ENCODE measurements around the gene IL27RA.
"Not testable (repeated sequence)": the region's sequence is repeated elsewhere in the genome, so short reads cannot be mapped to it uniquely, and the experiment has no call there.

The IL27RA gene

GRCh38 chr19:14035706-14036105, 4.1 kb downstream of the IL27RA start:
- H3K36me3 Mint-ChIP-seq (ENCODE audit: low read depth), result peaks cover 28% of the 10 kb centered on the region
- H3K9me3 Mint-ChIP-seq, result no peaks in the 10 kb centered on the region
- no peaks in the 10 kb centered on the region for H3K27me3 Mint-ChIP-seq
- no peak overlapping the region for H3K27ac Mint-ChIP-seq
- no peak overlapping the region for H3K4me3 Mint-ChIP-seq
- H3K4me1 Mint-ChIP-seq (ENCODE audit: low read depth), result peaks cover 22% of the 10 kb centered on the region

GRCh38 chr19:14039181-14039580, 7.6 kb downstream of the IL27RA start:
- Mint-ChIP-seq H3K36me3 (ENCODE audit: low read depth) (peaks cover 33% of the 10 kb centered on the region), H3K4me1 (ENCODE audit: low read depth) (peaks cover 14% of the 10 kb centered on the region), H3K9me3 (no peaks in the 10 kb centered on the region), H3K27ac (no peak overlapping the region), H3K27me3 (no peaks in the 10 kb centered on the region), H3K4me3 (no peak overlapping the region)

GRCh38 chr19:14042659-14043608, 11.4 kb downstream of the IL27RA start:
- Mint-ChIP-seq H3K36me3 (ENCODE audit: low read depth) (peaks cover 41% of the 10 kb centered on the region), H3K4me1 (ENCODE audit: low read depth) (peaks cover 10% of the 10 kb centered on the region), H3K27ac (peak overlapping the region; percentile 58)
- not testable (repeated sequence) for H3K4me3 Mint-ChIP-seq, H3K27me3 Mint-ChIP-seq, H3K9me3 Mint-ChIP-seq

GRCh38 chr19:14047866-14048265, 16.3 kb downstream of the IL27RA start:
- H3K27ac Mint-ChIP-seq; H3K9me3 Mint-ChIP-seq; H3K4me1 Mint-ChIP-seq (ENCODE audit: low read depth); H3K27me3 Mint-ChIP-seq; H3K4me3 Mint-ChIP-seq: not testable (repeated sequence)
- H3K36me3 Mint-ChIP-seq (ENCODE audit: low read depth), result peaks cover 65% of the 10 kb centered on the region

- Mint-ChIP-seq H3K27me3 (no peaks in the 10 kb centered on the region), H3K27ac (peak overlapping the region; percentile 40), H3K4me1 (ENCODE audit: low read depth) (peaks cover 7% of the 10 kb centered on the region), H3K36me3 (ENCODE audit: low read depth) (peaks cover 66% of the 10 kb centered on the region), H3K4me3 (no peak overlapping the region), H3K9me3 (no peaks in the 10 kb centered on the region)
Measured at GRCh38 chr19:14048443-14049153, 17.0 kb downstream of the IL27RA start.

- Mint-ChIP-seq H3K27ac (no peak overlapping the region), H3K27me3 (peaks cover 3% of the 10 kb centered on the region), H3K4me1 (ENCODE audit: low read depth) (peaks cover 7% of the 10 kb centered on the region), H3K9me3 (no peaks in the 10 kb centered on the region), H3K36me3 (ENCODE audit: low read depth) (peaks cover 60% of the 10 kb centered on the region), H3K4me3 (no peak overlapping the region)
Measured at GRCh38 chr19:14050512-14050911, 18.9 kb downstream of the IL27RA start.

- H3K27ac Mint-ChIP-seq, H3K4me3 Mint-ChIP-seq: not testable (repeated sequence)
- H3K36me3 Mint-ChIP-seq (ENCODE audit: low read depth), result peaks cover 56% of the 10 kb centered on the region
Measured at GRCh38 chr19:14050961-14051360, 19.4 kb downstream of the IL27RA start.

GRCh38 chr19:14051980-14052379, 20.4 kb downstream of the IL27RA start:
- Mint-ChIP-seq H3K9me3 (no peaks in the 10 kb centered on the region), H3K27me3 (peaks cover 10% of the 10 kb centered on the region), H3K4me1 (ENCODE audit: low read depth) (peaks cover 7% of the 10 kb centered on the region), H3K36me3 (ENCODE audit: low read depth) (peaks cover 48% of the 10 kb centered on the region), H3K27ac (peak overlapping the region; percentile 42), H3K4me3 (no peak overlapping the region)

More at GRCh38 chr19:14050961-14051360, 19.4 kb downstream of the IL27RA start:
- H3K27me3 Mint-ChIP-seq; H3K9me3 Mint-ChIP-seq; H3K4me1 Mint-ChIP-seq (ENCODE audit: low read depth): not testable (repeated sequence)

GRCh38 chr19:14052470-14052869, 20.9 kb downstream of the IL27RA start:
- Mint-ChIP-seq H3K27ac (peak overlapping the region; percentile 42), H3K9me3 (no peaks in the 10 kb centered on the region), H3K27me3 (peaks cover 10% of the 10 kb centered on the region), H3K4me1 (ENCODE audit: low read depth) (peaks cover 7% of the 10 kb centered on the region), H3K36me3 (ENCODE audit: low read depth) (peaks cover 43% of the 10 kb centered on the region), H3K4me3 (no peak overlapping the region)

GRCh38 chr19:14053032-14053431, 21.5 kb downstream of the IL27RA start:
- H3K27ac Mint-ChIP-seq, result no peak overlapping the region
- no peaks in the 10 kb centered on the region for H3K9me3 Mint-ChIP-seq
- peaks cover 42% of the 10 kb centered on the region for H3K36me3 Mint-ChIP-seq (ENCODE audit: low read depth)
- peaks cover 7% of the 10 kb centered on the region for H3K4me1 Mint-ChIP-seq (ENCODE audit: low read depth)
- H3K4me3 Mint-ChIP-seq, result no peak overlapping the region
- H3K27me3 Mint-ChIP-seq, result peaks cover 13% of the 10 kb centered on the region

GRCh38 chr19:14053500-14053899, 21.9 kb downstream of the IL27RA start:
- peaks cover 7% of the 10 kb centered on the region for H3K4me1 Mint-ChIP-seq (ENCODE audit: low read depth)
- peaks cover 18% of the 10 kb centered on the region for H3K27me3 Mint-ChIP-seq
- H3K9me3 Mint-ChIP-seq, result no peaks in the 10 kb centered on the region
- peaks cover 37% of the 10 kb centered on the region for H3K36me3 Mint-ChIP-seq (ENCODE audit: low read depth)
- H3K4me3 Mint-ChIP-seq, result no peak overlapping the region
- no peak overlapping the region for H3K27ac Mint-ChIP-seq

- Mint-ChIP-seq H3K36me3 (ENCODE audit: low read depth) (peaks cover 31% of the 10 kb centered on the region), H3K27ac (no peak overlapping the region), H3K4me1 (ENCODE audit: low read depth) (peaks cover 10% of the 10 kb centered on the region), H3K9me3 (no peaks in the 10 kb centered on the region), H3K27me3 (peaks cover 24% of the 10 kb centered on the region), H3K4me3 (no peak overlapping the region)
Measured at GRCh38 chr19:14054099-14054498, 22.5 kb downstream of the IL27RA start.

GRCh38 chr19:14054721-14055120, 23.2 kb downstream of the IL27RA start:
- H3K27me3 Mint-ChIP-seq, result peaks cover 29% of the 10 kb centered on the region
- H3K4me3 Mint-ChIP-seq, result no peak overlapping the region
- H3K27ac Mint-ChIP-seq, result no peak overlapping the region

GRCh38 chr19:14055396-14055795, 23.8 kb downstream of the IL27RA start:
- peaks cover 22% of the 10 kb centered on the region for H3K36me3 Mint-ChIP-seq (ENCODE audit: low read depth)

More at GRCh38 chr19:14054721-14055120, 23.2 kb downstream of the IL27RA start:
- no peaks in the 10 kb centered on the region for H3K9me3 Mint-ChIP-seq
- H3K36me3 Mint-ChIP-seq (ENCODE audit: low read depth), result peaks cover 28% of the 10 kb centered on the region
- peaks cover 12% of the 10 kb centered on the region for H3K4me1 Mint-ChIP-seq (ENCODE audit: low read depth)

GRCh38 chr19:14056069-14056666, 24.6 kb downstream of the IL27RA start:
- no peak overlapping the region for H3K4me3 Mint-ChIP-seq
- H3K27me3 Mint-ChIP-seq, result peaks cover 39% of the 10 kb centered on the region
- peaks cover 19% of the 10 kb centered on the region for H3K36me3 Mint-ChIP-seq (ENCODE audit: low read depth)
- no peak overlapping the region for H3K27ac Mint-ChIP-seq
- peaks cover 12% of the 10 kb centered on the region for H3K4me1 Mint-ChIP-seq (ENCODE audit: low read depth)
- H3K9me3 Mint-ChIP-seq, result no peaks in the 10 kb centered on the region

More at GRCh38 chr19:14055396-14055795, 23.8 kb downstream of the IL27RA start:
- H3K27me3 Mint-ChIP-seq, result peaks cover 34% of the 10 kb centered on the region
- peaks cover 12% of the 10 kb centered on the region for H3K4me1 Mint-ChIP-seq (ENCODE audit: low read depth)
- H3K9me3 Mint-ChIP-seq, result no peaks in the 10 kb centered on the region
- H3K4me3 Mint-ChIP-seq, result no peak overlapping the region
- no peak overlapping the region for H3K27ac Mint-ChIP-seq
